Inflammatory macrophage treated with lipopolysaccharide for 1 hour (primary cell): ENCODE results near the gene PAX9.
"Not testable (repeated sequence)": the region's sequence is repeated elsewhere in the genome, so short reads cannot be mapped to it uniquely, and the experiment has no call there.

Source experiments
- DNase-seq, 2 donors: peaks; one replicate each; pipeline ENCODE4 v3.0.0-alpha.2; 2020 to 2022

The PAX9 gene

DNA sequence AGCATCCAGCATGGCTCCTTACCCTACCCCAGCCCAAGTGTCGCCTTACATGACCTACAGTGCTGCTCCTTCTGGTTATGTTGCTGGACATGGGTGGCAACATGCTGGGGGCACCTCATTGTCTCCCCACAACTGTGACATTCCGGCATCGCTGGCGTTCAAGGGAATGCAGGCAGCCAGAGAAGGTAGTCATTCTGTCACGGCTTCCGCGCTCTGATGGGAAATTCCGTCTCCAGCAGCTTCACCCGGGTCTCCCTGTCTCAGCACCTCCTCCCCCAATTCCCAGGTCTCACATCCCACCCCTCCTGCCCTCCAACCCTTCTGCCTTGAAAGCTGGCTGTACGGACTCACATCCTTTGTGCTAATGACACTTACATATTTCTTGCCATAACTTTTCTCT lies 14.6 kb downstream of the PAX9 start:
- no peak for DNase-seq

- DNase-seq = no peak
Measured at GRCh38 chr14:36682338-36682737, 20.7 kb downstream of the PAX9 start.

GRCh38 chr14:36683083-36683724 lies 21.5 kb downstream of the PAX9 start:
- DNase-seq = no peak

DNA sequence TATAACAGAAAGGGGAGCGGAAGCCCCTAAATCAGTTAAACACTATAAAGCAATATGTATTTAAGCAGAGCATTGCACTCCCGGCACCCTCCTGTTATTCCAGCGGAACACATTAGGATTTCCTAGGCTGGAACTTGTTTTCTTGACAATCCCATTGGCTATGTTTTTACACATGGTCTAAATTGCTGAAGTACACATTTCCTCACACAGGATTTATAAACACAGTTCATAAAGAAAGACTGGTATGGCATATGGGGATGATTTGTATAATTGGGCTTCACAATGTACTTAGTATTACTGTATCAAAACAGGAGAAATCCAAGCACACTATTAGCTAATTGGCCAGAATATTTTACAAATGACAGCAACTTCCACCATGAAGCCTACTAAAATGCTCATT lies 23.3 kb downstream of the PAX9 start:
- no peak for DNase-seq

DNA sequence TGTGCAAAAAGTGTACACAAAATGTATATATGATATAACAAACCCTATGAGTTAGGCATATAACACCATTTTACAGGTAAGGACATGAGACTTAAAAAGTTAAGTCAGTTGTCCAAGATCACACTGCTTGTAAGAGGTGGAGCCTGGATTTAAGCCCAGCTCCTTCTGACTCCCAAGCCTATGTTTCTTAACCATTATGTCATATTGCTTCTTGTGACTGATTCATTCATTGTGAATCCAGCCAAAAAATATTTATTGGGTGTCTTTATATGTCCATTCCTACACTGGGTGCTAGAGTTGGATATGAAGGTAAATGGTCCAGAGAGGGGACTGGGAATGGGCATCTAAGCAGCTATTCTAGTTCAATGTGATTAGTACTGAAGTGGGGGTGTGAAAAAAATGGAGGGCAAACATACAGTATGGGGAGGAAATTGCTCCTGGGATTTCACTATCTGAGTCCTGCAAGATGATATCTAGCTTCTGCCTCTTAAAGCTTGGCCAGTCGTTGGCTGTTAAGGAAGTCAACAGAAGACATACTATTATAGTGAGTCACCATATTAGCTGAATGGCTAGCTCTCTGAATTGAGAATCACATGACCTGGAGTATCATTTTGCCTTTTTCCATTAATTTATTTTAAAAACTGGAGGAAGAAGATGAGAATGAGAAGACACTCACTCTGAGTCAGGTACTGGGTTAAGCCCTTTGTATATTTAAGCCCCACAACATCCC lies 28.8 kb downstream of the PAX9 start:
- DNase-seq = no peak

DNA sequence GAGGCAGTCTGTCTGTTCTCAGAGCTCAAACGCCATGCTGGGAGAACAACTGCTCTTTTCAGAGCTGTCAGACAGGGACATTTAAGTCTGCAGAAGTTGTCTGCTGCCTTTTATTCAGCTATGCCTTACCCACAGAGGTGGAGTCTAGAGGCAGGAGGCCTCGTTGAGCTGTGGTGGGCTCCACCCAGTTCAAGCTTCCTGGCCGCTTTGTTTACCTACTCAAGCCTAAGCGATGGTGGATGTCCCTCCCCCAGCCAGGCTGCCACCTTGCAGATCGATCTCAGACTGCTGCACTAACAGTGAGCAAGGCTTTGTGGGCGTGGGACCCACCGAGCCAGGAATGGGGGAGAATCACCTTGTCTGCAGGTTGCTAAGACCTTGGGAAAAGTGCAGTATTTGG lies 37.8 kb downstream of the PAX9 start:
- not testable (repeated sequence) for DNase-seq

GRCh38 chr14:36700651-36701050 lies 39.0 kb downstream of the PAX9 start:
- no peak for DNase-seq

DNA sequence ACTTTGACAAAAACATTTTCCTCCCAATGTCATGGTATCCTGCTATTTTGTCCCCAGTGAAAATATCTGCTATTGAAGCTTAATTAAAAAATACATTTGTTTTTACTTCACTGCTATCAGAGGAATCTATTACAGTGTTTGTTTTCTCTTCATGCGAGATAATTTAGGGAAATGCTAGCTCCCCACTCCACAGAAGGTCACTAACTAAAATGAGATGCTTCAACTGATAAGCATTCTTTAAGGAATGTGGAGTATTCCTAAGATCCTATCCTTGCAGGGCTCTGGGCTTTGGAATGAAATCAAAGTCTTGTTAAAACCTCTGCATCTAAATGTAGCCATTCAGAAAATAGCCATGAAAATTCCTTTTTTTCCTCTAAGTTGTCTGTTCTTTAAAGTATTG lies 39.5 kb downstream of the PAX9 start:
- no peak for DNase-seq

- no peak for DNase-seq
Measured at GRCh38 chr14:36702474-36702873, 40.8 kb downstream of the PAX9 start.

- DNase-seq = no peak
Measured at GRCh38 chr14:36707570-36707969, 45.9 kb downstream of the PAX9 start.

- no peak for DNase-seq
Measured at GRCh38 chr14:36713960-36714703, 52.5 kb downstream of the PAX9 start.

GRCh38 chr14:36716614-36717184 lies 55.0 kb downstream of the PAX9 start:
- DNase-seq = no peak

DNA sequence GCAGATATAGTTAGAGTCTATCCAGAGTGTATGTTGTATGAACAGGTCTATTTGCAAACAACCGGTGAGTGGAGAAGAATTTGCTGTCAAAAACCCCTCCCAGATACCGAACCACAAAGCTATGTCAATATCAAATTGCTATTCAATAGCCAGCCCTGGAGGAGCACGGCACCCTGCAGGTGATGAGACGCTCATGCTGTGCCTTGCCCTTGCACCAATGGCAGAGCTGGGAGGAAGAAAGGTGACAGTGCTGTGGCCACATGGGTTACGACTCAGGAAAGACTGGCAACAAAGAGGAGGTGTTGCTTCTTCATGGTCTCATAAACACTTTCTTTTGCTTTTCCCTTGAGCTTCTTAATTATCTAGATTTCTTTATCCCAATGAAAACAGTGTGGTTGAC lies 55.7 kb downstream of the PAX9 start:
- no peak for DNase-seq

DNA sequence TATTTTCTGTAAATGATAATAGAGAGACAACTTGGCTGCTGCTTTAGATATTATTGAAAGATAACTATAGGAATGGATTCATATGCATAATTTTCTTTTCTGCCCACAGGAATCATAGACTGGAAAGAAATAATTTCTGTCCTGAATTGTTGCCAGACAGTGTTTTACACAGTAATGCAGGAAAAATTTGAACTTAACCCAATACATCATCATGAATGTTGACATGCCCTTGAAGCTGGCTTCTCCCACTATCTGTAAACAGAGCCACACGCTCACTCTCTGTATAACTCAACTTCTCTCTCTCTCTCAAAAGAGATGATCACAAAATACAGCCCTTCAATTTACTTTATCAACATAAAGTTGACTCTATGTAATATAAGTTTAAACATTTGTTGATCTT lies 56.6 kb downstream of the PAX9 start:
- DNase-seq = no peak

DNA sequence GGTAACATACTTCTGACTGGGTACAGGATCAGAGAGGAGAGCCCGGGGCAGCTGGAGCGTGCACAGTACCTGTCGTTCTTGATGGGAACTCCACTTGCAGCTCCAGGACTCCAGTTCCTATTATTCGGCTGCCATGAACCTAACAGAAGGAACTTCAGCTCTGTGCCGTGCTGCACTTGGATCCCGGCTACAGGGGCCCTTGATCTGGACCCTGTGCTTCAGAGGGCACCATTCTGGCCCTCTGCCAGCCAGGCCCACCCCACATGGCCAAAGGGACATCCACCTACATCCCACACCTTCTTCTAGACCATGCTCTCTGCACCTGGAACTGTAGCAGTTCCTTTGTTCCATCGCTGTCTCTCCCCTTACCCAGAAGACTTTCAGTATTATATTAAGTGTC lies 58.2 kb downstream of the PAX9 start:
- DNase-seq = no peak

DNA sequence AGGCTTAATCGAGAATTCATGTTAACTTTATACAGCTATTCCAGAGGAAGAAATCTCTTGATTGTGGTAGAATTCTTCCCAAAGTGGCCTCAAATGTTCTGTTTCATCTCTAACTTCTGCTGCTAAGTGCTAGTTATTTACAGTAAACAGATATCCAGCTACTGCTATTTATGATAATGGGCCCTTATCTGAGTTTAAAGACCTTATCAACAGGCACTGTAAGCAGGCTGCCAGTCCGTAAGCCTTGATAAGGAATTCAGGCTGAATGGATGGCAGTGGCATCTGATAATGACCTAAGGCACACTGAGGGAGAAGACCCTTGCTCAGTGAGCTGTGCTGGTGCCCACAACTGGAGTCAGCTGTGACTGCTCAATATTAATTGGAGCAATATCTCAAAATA lies 59.0 kb downstream of the PAX9 start:
- DNase-seq = no peak

DNA sequence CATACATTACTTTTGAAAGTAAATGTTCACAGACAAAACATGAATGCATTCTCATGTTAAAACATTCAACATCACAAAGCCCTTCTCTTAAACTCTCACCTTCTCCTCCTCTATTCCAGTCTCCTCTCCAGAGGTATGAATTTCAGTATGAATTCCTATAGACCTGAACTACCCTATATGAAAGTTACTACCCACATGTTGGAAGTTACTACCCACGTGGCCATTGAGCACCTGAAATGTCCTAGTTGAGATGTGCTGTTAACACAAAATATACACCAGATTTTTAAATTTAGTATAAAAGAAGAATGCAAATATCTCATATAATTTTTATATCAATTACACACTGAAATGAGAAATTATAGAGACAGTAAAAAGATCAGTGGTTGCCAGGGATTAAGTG lies 60.2 kb downstream of the PAX9 start:
- no peak for DNase-seq

DNA sequence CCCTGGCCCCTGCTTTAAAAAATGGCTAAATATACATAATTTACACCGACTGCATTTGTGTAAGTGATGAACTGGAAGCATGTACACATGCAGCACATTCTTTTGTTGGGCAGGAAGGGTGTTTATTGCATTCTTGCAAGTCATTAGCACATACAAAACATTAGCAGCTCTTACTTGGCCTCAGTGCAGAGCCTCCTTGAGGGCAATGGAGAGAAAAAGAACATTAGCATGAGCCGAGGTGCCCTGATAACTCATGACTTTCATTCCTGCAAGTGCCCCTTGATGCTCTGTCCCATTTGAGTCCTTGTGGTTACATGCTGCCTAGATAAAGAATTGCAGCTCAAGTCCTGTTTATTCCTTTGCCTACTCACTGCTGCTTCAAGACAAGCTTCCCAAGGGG lies 61.9 kb downstream of the PAX9 start:
- DNase-seq = no peak

DNA sequence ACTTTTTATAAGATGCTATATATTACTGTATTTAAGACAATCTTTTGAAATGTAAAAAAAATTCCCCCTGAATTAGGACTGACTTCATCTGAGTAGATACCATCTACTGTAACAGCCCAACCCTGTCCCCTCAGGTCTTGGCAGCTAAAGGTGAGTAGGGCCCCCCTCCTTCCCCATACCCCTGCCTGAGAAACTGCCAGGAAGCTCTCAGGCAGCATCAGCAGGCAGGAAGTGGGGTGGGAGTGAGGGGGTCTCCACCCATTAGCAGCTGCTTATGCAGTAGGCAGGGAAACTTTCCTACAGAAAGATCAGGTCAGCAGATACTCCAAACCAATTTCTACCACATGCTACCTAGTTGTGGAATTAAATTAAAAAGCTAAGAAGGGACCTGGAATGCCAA lies 62.5 kb downstream of the PAX9 start:
- DNase-seq = no peak

DNA sequence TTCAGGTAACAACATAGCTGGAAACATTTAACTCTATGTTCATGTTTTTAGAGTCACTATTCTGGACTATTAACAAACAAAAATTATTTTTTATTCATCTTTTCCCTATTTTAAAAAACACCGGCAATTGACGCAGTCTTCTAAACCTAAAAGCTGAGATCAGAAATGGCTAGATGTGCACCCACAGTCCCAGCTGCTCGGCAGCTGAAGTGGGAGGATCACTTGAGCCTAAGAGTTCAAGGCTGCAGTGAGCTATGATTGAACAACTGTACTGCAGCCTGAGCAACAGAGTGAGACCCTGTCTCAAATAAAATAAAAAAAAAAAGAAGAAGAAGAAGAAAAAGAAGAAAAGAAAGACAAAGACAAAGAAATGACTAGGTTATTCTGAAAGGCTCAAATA lies 64.5 kb downstream of the PAX9 start:
- DNase-seq = no peak
